EH (cell line): ENCODE measurements around the gene GPNMB.

ENCODE experiments used
- DNase-seq: peaks from one replicate; pipeline ENCODE4 v3.0.0-alpha.2; 2015; ENCODE audit warnings: low read depth

The GPNMB gene

DNA sequence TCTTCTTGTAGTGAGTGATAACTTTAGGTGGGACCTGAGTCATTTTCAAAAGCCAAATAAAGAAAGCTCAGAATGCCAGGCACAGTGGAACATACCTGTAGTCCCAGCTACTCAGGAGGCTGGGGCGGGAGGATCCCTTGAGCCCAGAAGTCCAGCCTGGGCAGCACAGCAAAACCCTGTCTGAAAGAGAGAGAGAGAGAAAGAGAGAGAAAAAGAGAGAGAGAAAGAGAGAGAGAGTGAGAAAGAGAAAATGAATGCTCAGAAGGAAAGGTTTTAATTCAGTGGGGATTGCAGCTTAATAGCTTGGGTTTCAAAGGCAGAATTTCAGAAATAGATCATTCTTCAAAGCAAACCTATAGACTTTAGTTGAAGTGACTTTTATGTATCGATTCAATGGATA, 25.7 kb downstream of the GPNMB start:
- no peak for DNase-seq

DNA sequence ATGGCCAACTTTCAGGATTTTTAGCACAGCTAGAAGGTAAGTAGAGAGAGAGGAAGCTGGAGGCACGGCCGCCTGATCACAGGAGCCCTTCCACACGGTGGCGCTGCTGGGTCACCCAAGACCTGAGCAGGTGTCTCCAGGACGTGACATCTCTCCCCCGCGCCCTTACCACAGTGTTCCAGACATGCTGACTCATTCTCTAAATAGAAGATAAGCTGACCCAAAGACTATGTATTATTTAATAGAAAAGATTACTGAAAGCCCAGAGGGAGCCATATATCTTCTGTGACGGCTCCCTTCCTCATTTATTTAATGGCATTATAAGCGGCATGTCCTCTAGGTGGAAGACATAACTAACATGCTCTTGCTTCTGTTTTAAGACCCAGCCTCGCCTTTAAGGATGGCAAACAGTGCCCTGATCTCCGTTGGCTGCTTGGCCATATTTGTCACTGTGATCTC, 26.6 kb downstream of the GPNMB start:
- peak; percentile 79 for DNase-seq

DNA sequence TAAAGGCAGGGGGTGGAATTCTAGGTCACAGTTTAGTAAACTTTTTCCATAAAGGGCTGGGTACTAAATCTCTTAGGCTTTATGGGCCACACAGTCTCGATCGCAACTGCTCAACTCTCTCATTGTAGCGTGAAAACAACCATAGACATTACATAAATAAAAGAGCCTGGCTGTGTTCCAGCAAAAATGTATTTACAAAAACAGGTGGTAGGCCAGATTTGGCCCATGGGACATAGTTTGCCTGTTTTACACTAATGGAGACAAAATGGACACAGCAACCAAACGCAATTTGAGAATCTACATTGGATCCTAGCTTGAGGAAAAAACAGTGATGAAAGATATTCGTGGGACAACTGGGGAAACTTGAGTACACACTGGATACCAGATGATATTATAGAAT, 29.3 kb downstream of the GPNMB start:
- no peak for DNase-seq

DNA sequence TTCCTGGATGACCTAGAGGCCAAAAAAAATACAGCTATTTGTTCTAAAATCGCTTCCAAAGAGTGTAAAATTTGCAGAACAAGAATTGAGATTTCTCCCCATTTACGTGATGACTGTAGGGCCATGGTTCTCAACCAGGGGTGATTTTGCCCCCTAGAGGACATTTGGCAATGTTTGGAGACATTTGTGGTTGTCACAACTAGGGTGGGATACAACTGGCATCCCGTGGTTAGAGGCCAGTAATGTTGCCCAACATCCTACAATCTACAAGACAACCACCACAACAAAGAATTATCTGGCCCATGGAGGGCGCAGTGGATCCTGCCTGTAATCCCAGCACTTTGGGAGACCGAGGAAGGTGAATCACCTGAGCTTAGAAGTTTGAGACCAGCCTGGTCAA, 29.8 kb downstream of the GPNMB start:
- DNase-seq: no peak

DNA sequence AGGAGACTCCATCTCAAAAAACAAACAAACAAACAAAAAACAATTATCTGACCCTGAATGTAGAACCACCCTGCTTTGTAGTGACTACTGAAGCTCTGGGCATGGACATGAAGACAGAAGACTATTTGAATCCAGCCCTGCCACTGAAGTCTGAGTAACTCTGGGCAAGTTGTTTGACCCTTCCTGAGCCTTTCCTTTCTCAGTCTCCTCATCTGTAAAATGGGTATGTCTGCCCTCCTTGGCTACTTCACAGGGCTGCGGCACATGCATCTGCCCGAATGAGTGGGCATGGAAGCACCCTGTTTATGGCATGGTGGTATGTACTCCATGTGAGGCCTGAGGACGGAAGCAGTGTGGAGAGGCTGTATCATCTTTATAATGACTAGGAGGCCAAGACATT, 30.4 kb downstream of the GPNMB start:
- no peak for DNase-seq

DNA sequence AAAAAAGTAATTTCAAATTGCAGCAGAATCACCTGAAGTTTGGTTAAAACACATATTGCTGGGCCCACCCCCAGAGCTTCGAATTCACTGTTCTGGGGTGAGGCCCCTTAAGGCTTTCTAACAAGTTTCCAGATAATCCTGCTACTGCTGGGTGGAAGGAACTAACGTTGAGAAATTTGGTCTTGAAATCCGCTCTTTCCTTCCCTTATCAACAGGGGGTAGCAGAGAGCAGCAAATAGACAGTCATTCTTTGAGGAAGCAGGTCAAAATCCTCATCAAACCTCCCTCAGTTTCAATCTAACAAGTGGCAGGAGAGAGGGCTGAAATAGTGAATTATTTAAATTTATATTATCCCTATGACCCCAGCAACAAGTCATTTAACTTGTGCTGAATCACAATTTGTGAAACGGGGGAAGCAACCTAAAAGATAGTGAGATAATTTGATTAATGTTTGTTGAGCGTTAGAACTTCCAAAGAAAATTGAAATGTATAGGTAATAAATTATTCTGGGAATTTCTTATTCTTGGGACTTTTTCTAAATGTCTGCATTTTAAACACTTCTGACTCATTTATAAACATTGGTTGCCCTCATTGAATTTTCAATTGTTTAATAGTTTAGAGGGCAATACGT, 30.9 kb downstream of the GPNMB start:
- peak; percentile 71 for DNase-seq

DNA sequence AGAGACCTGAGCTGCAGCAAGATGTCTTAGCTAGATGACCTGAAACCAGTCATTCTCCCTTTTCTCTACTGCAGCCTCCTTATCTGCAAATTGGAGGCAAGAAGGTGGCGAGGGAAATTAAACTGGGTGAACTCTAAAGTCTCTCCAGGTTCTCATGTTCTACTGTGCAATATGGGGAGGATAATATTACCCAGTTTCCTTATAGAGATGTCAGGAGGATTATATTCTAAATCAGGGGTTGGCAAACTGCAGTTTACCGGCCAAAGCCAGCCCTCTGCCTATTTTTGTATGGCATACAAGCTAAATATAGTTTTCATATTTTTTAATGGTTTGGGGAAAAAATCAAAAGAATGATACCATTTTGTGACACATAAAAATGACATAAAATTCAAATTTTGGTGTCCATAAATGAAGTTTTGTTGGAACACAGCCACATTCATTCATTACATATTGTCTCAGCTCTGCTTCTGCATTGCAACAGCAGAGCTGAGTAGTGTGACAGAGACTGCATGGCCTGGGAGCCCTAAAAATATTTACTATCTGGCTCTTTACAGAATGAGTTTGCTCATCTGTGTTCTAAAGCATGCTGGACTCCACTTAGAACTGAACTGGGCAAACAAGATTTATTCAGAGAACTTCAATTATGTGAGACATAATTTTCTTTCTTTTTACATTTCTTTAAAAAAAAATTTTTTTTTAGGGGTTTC, 33.4 kb downstream of the GPNMB start:
- no peak for DNase-seq

DNA sequence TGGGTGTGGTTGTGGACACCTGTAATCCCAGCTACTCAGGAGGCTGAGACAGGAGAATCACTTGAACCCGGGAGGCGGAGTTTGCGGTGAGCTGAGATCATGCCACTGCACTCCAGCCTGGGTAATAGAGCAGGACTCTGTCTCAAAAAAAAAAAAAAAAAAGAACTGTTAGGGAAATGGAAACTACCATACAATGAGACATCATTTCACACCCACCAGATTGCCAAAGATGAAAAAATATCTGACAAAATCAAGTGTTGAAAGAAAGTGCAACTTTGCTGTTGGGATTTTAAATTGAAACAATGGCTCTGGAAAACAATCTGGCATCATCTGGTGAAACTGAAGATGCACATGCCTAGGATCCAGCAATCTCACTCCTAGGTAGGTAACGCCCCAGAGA, 36.5 kb downstream of the GPNMB start:
- DNase-seq: no peak

DNA sequence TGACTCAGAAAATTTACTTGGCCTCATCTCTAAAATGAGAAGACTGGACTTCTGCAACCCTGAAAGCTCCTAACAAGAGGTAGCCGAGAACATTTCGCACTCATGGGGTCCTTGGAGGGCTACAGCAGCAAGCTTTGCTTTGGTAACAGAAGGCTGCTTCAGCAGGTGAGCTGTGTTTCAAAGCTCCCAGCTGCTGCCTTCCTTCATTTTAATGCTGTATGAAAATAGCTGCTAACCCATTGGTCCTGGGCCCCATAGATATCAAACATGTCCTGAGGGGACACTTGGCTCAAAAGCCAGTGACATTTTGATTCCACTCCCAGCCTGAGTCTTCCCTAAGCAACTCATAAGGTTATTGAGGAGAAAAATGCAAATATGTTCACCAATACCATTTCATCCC, 38.3 kb downstream of the GPNMB start:
- no peak for DNase-seq

DNA sequence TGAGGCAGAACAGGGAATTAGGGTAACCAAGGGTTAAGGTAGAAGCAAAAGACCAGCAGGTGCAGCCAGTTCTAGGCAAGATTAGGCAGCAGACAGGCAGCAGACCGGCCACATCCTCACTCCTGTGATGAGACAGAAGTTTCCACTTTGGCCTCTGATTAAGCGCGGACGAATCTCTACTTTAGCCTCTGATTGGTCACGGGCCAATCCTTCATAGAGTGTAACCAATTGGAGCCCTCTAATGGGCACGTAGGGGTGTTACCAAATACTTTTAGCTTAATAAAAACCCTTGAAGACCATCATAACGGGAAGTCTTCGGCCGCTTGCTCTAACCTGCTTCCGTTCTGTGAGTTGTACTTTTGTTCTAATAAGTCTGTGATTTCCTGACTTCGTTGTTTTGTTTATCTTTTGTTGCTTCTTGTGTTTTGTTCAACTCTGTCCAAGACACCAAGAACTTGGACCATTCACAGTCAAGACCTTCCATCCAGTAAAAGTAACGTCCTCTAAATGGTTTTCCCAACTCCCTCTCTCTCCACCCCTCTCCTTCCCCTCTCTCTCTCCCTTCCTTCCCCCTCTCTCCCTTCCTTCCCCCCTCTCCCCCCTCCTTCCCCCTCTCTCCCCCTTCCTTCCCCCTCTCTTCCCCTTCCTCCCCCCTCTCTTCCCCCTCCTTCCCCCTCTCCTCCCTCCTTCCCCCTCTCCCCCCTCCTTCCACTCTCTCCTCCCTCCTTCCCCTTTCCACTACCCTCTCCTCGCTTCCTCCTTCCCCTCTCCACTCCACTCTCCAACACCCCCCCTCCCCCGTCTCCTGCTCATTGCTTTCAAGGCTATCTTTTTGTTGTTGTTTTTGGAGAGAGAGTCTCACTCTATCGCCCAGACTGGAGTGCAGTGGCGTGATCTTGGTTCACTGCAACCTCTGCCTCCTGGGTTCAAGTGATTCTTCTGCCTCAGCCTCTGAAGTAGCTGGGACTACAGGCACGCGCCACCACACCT, 39.4 kb downstream of the GPNMB start:
- no peak for DNase-seq

DNA sequence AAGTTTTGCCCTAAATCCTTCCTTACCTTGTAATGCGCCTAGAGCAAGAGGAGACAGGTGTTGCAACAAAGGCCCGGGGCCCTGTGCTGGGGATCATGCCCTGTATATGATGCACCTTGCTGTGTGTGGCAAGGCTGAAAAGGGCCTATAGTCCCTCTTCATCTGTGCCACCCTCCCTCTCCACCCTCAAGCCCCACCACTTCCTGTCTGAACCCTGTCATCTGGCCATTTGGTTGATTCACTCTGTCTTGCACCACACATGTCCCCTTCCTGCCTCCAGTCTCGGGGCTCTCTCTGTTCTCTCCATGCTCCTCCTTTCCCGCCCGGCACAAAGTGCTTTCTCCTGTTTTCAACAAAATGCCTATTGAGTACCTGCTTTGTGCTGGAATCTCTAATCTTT, 41.0 kb downstream of the GPNMB start:
- DNase-seq: peak; percentile 9

DNA sequence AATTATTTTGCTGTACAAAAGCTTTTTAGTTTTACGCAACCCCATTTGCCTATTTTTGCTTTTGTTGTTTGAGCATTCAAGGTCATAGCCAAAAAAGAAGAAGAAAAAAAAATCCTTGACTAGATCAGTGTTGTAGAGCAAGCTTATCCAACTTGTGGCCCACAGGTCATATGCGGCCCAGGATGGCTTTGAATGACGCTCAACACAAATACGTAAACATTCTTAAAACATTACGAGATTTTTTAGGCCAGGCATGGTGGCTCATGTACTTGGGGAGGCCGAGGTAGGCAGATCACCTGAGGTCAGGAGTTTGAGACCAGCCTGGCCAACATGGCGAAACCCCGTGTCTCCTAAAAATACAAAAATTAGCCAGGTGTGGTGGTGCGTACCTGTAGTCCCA, 44.4 kb downstream of the GPNMB start:
- no peak for DNase-seq

DNA sequence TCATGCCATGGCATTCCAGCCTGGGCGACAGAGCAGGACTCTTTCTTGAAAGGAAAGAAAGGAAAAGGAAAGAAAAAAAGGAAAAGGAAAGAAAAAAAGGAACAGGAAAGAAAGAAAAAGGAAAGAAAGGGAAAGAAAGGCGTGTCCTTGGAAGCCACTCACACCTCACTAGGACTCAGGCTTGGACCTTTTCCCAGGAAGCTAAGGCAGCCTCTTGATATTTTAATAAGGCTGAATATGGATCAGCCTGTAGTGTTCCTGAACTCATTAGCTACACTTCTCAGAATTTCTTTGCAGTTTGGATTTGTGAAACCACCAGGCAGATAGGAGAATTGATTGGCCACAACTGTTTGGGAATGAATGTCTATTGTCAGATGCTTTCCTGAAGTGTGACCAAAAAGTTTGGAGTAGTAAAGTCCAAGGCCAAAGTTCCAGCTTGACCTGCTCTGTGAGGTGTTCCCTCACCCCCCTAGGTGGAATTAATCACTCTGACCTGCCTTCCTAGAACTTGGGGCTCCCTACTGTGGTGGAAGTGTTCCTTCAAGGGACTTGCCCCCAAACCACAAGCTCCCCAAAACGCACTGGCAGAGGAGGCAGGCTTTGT, 45.5 kb downstream of the GPNMB start:
- no peak for DNase-seq

DNA sequence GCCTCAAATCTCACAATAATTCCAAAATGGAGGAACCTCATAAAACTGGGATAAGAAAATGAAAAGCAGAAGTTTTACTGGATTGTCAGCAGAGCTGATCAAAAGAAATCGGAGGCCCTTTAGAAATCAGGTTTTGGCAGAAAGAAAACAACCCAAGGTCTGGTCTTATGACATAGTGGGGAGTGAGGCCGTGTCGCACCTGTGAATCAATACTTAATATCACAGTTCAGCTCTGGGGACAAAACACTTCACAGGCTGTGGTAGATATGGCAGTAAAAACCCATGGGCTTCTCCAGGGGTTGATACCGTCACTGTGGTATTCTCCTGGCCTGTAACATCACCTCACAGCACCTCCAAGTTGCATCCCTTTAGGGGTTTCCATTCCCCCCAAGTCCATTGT, 46.0 kb downstream of the GPNMB start:
- no peak for DNase-seq

DNA sequence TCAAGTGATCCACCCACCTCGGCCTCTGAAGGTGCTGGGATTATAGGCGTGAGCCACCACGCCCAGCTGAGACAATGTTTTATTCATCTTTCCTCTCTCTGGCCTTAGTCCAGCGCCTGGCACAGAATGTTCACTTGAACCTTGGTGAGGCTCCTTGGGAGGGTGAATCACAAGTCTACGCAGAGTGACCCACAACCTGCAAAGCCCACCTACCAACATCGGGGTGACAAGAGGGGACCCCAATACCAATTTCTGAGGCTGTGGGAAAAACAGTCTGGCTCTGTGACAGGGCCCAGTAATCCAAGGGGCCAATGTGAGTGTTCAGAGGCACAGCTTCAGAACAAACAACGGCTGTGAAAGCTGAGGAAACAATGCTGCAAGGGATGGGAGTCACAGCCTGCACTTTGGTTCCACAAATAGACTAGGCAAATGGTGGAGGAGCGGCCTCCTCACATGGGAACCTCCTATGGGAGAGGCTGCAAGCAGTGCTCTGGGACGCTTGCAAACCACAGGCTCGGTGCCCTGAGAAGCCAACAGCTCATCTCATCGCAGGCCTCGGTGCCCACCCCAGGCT, 47.0 kb downstream of the GPNMB start:
- no peak for DNase-seq

DNA sequence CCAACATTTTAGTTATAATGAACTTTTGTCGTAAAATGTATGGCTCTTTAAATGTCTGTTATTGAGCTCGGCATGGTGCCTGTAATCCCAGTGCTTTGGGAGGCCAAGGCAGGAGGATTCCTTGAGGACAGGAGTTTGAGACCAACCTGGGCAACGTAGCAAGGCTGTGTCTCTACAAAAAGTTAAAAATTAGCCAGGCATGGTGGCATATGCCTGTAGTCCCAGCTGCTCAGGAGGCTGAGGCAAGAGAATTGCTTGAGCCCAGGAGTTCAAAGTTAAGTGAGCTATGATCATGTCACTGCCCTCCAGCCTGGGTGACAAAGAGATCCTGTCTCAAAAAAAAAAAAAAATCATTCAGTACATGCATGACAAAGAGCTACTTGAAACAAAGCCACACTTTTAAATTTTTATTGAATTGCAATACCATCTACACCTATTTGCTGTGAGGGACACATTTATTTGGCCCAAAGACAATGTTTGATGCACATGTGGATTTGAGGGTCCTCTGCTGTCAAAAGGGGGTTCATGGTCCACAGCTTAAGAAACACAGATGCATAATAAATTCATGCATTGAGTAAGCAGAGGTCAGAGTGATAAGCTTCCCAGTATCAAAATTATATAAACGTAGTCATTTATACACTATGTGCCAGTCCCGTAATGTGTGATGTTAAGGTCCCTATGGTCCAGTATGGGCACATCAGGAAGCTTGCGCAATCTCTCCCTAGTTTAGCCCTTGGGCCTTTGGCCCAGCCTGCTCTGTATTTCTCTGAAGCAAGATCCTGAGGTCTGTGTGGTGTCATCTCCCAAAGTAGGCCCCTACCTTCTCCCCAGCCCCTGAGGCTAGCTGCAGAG, 48.2 kb downstream of the GPNMB start:
- DNase-seq: no peak

DNA sequence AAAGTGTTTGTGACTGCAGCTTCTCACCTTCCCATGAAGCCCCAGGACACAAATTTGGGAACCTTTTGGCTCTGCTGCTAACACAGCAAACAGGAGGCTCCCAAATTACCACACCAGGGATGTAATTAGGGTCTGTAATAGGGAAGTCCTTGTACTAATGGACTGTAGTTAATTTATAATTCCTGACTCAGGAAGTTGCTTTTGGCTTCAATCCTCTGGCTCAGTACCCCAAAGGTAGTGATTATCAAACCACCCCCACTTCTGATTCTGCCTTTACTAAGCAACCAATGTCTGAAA, 48.8 kb downstream of the GPNMB start:
- DNase-seq: no peak

DNA sequence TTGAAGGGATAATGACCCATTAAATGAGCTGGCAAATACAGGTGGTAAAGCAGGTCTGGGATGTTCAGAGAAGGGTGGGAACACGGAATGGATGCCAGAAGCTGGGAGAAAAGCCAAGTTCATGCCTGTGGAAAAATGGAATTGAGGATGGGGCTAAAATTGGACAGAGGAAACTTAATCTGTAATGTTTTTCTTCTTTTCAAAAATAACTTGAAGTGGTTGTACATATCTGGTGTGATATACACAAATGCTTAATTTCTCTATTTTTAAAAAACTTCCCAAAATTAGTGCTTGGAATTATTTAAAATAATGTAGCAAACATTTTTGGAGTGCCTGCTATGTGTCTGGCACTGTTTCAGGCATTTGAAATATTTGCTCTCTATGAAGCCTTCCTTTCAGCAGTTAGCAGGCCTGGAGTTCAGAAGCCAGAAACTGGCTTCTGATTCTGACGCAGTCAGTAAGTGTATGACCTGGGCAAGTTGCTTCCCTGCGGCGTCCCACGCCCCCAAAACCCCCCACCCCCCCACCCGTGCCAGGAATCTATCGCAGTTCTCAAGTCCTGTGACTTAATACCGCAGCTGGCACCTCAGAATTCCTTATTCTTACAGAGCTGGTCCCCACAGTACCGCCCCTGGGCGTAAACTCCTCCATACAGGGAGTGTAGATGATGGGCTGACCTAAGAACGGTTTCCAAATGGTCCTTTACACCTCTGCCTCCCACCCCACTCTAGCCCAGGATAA, 51.7 kb downstream of the GPNMB start:
- DNase-seq: peak; percentile 82

DNA sequence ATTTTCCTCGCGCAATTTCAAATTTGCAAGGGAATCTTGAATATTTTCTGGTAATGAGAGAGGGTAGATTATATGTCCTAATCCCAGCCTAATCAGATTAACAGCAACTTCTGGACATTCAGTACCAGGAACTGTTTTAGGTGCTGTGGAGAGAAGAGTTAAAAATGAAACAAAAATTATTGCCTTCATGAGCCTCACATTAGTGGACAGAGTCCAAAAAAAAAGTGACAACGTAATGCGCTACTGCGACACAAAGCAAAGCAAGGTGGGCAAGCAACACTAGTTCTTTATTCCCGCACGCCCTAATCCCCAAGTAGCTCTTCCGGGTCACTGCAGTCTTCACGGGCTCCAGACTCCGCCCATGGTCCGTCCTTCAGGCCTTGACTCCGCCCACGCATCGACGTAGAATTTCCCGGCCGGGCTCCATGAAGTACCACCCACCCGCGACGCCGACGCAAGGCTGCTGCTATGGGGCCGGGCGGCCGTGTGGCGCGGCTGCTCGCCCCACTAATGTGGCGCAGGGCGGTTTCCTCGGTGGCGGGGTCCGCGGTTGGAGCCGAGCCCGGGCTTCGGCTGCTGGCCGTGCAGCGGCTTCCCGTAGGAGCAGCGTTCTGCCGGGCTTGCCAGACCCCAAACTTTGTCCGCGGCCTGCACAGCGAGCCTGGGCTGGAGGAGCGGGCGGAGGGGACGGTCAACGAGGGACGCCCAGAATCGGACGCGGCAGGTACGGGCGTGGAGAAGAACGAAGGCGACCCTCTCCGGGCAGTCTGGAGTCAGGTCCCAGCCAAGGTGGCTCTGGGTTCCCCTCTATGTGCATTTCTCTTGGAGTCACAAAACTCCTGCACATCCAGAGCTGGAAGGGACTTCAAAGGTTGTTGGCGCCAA, 52.6 kb downstream of the GPNMB start, which contains the start of gene MALSU1:
Gene MALSU1, plus strand, starts transcription at position 455 of the 885 bp plus-strand sequence. Its CDS starts 14 bp downstream, at position 469.
- DNase-seq: peak; percentile 96
